ENCODE results near the gene DHRS11. TPM values are rescaled to one million over a fixed set of nuclear protein-coding genes. Genes with fewer than 3 reads are reported as not detected.

The DHRS11 gene
- total RNA-seq, 1 donor from 2014 or later = 12.4 TPM

DNA sequence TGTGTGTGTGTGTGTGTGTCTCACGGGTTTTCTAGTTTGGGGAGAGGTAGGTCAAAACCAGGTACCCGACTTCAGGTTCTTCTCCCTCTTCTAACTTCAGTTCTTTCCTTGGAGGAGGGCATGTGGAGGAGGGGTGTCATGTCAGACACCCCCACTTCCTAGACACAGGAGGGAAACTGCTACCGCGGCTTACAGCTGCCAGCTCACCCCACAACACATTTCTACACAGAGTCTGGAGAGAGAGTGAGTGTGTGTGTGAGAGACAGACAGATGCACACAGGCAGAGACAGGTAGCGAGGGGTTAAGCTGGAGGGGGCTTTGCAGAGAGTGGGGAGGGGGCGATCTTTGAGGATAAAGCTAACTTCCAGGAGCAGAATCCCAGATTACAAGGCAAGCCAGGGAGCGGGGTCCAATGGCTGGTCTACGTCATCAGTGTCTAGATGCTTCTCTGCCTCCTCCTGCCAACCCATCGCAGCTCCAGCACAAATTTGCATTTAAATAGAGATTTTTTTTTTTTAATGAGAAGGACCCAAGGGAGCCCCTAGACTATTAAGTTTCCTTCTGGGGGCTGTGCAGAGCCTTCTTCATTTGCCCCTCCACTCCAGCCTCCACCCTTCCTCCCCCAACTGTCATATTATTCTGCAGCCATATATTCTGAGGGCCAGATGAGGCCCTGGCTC lies 58.6 kb downstream of the DHRS11 start:
- no peaks in the 10 kb centered on the region for H3K9me3 Mint-ChIP-seq
- intact Hi-C loops (cut with micrococcal nuclease) = no loop called here
- no peak overlapping the region for H3K27ac Mint-ChIP-seq
- no peaks in the 10 kb centered on the region for H3K36me3 Mint-ChIP-seq (ENCODE audit: low read depth)
- peaks cover 40% of the 10 kb centered on the region for H3K27me3 Mint-ChIP-seq (ENCODE audit: low read depth)
- H3K4me1 Mint-ChIP-seq (ENCODE audit: low read depth) = no peaks in the 10 kb centered on the region
- no peak overlapping the region for H3K4me3 Mint-ChIP-seq (ENCODE audit: low read depth)
- DNase-seq (ENCODE audit: low spot score) = no peak

Other genes starting within 250 kb of the DHRS11 start
- not detected in 2 replicates for gene TBC1D3H, start 203.4 kb upstream of the DHRS11 start, total RNA-seq
- gene ZNHIT3, start 105.2 kb upstream of the DHRS11 start, total RNA-seq = 46.8 and 48.2 TPM in 2 replicates
- 150 and 155 TPM in 2 replicates for gene MYO19, start 57.0 kb upstream of the DHRS11 start, total RNA-seq
- gene PIGW, start 56.9 kb upstream of the DHRS11 start, total RNA-seq = 22.6 and 23.6 TPM in 2 replicates
- gene GGNBP2, start 47.0 kb upstream of the DHRS11 start, total RNA-seq = 82.7 and 92.5 TPM in 2 replicates
- 23.2 TPM in 2 replicates for gene MRM1, start 9.7 kb downstream of the DHRS11 start, total RNA-seq